Activated CD8-positive, alpha-beta memory T cell treated with anti-CD3 and anti-CD28 coated beads, Interleukin-2, amount 50 U/mL, for 48 hours (primary cell): ENCODE results near the gene HIVEP3.

Experiments used
- DNase-seq: peaks from one replicate; pipeline ENCODE4 v3.0.0-alpha.2; 2020

Gene HIVEP3

GRCh38 chr1:41920658-41921057 is 1.9 kb upstream of the HIVEP3 start:
- no peak for DNase-seq

GRCh38 chr1:41919764-41920397 is 1.2 kb upstream of the HIVEP3 start:
- peak; percentile 88 for DNase-seq

GRCh38 chr1:41919131-41919530 is 409 bp upstream of the HIVEP3 start:
- no peak for DNase-seq

- peak; percentile 80 for DNase-seq
These were observed 780 bp downstream of the HIVEP3 start for GRCh38 chr1:41917835-41918449.

- no peak for DNase-seq
These were observed 1.6 kb downstream of the HIVEP3 start for GRCh38 chr1:41917076-41917475.

- DNase-seq = no peak
These were observed 2.7 kb downstream of the HIVEP3 start for GRCh38 chr1:41915786-41916571.

GRCh38 chr1:41914516-41914915 is 4.2 kb downstream of the HIVEP3 start:
- no peak for DNase-seq

- DNase-seq = no peak
These were observed 5.7 kb downstream of the HIVEP3 start for GRCh38 chr1:41913014-41913413.

GRCh38 chr1:41908288-41908895 is 10.3 kb downstream of the HIVEP3 start:
- no peak for DNase-seq

GRCh38 chr1:41907446-41907845 is 11.3 kb downstream of the HIVEP3 start:
- DNase-seq = no peak

- DNase-seq = no peak
These were observed 11.8 kb downstream of the HIVEP3 start for GRCh38 chr1:41906943-41907342.

GRCh38 chr1:41905093-41905675 is 13.5 kb downstream of the HIVEP3 start:
- no peak for DNase-seq

GRCh38 chr1:41902664-41903063 is 16.1 kb downstream of the HIVEP3 start:
- DNase-seq = no peak

- no peak for DNase-seq
These were observed 16.6 kb downstream of the HIVEP3 start for GRCh38 chr1:41902159-41902577.

GRCh38 chr1:41901551-41901950 is 17.2 kb downstream of the HIVEP3 start:
- DNase-seq = no peak

GRCh38 chr1:41900603-41901444 is 17.9 kb downstream of the HIVEP3 start:
- DNase-seq = no peak

GRCh38 chr1:41898191-41898713 is 20.5 kb downstream of the HIVEP3 start:
- DNase-seq = peak; percentile 64

- DNase-seq = no peak
These were observed 23.2 kb downstream of the HIVEP3 start for GRCh38 chr1:41895552-41895951.

GRCh38 chr1:41894808-41895483 is 23.8 kb downstream of the HIVEP3 start:
- no peak for DNase-seq

- DNase-seq = no peak
These were observed 24.5 kb downstream of the HIVEP3 start for GRCh38 chr1:41894101-41894807.

- DNase-seq = no peak
These were observed 26.4 kb downstream of the HIVEP3 start for GRCh38 chr1:41892301-41892781.
